Heart left ventricle (tissue), 16 donors: ENCODE measurements around the gene CREB3L1. TPM values are rescaled to one million over a fixed set of nuclear protein-coding genes. Genes with fewer than 3 reads are reported as not detected.

ENCODE experiments used
- ATAC-seq, 4 donors: fragments of 200-7000 bp; cut with Tn5 transposase; one replicate each; pipeline ENCODE4 v1.9.1; 2020 to 2022; ENCODE audit warnings: moderate library complexity in 4 of 4, mild to moderate bottlenecking in 3 of 4, moderate number of reproducible peaks in 1 of 4
- DNase-seq, 5 donors: peaks; one replicate each; pipeline ENCODE4 v3.0.0-alpha.2; 2020
- H3K27ac ChIP-seq, 12 donors: fragments of 200-600 bp; sonication (generic) in 4 of 12; one replicate each; pipeline versions ENCODE4 v1.5.0 to v1.8.0; 2016 to 2022; ENCODE audit warnings: mild to moderate bottlenecking in 2 of 12
- H3K27me3 ChIP-seq, 9 donors: fragments of 200-600 bp; sonication (generic) in 2 of 9; one replicate each; pipeline versions ENCODE4 v1.5.1 to v1.8.0; 2016 to 2022; ENCODE audit warnings: mild to moderate bottlenecking in 3 of 9
- H3K36me3 ChIP-seq, 9 donors: fragments of 200-600 bp; sonication (generic) in 2 of 9; one replicate each; pipeline versions ENCODE4 v1.5.0 to v1.8.0; 2018 to 2022; ENCODE audit warnings: mild to moderate bottlenecking in 2 of 9
- H3K4me1 ChIP-seq, 12 donors: fragments of 200-600 bp; sonication (generic) in 4 of 12; one replicate each; pipeline versions ENCODE4 v1.5.0 to v1.8.0; 2016 to 2022; ENCODE audit warnings: mild to moderate bottlenecking in 3 of 12
- H3K4me3 ChIP-seq, 12 donors: fragments of 200-600 bp; sonication (generic) in 4 of 12; one replicate each; pipeline versions ENCODE4 v1.5.0 to v1.8.0; 2017 to 2022; ENCODE audit warnings: mild to moderate bottlenecking in 9 of 12, moderate library complexity in 4 of 12
- H3K9me3 ChIP-seq, 12 donors: fragments of 200-600 bp; sonication (generic) in 4 of 12; one replicate each; pipeline versions ENCODE4 v1.5.0 to v1.8.0; 2016 to 2022; ENCODE audit warnings: mild to moderate bottlenecking in 1 of 12
- CTCF ChIP-seq, 12 donors: fragments of 200-600 bp; sonication (generic) in 4 of 12; IDR thresholded peaks; one replicate each; pipeline versions ENCODE4 v1.5.0 to v1.8.0; 2018 to 2022; ENCODE audit warnings: antibody characterized with exemption in 12 of 12, mild to moderate bottlenecking in 5 of 12
- POLR2A ChIP-seq, 2 donors: fragments of 450-650 bp; IDR thresholded peaks; one replicate each; pipeline ENCODE4 v1.6.1; 2017; ENCODE audit warnings: antibody characterized with exemption in 2 of 2, mild to moderate bottlenecking in 2 of 2, moderate library complexity in 2 of 2
- WGBS, 4 donors: extraction: QIAGEN DNeasy Blood & Tissue Kit in 2 of 4; methylation state at CpG; one replicate each; pipeline versions ENCODE4 v1.1.5 to v1.1.7; 2013 to 2018; 5-methylcytosine and 5-hydroxymethylcytosine counted together
- intact Hi-C, 10 donors: fragments of 100-400 bp; cut with DNase I; formaldehyde crosslinking; loops; one replicate each; pipeline versions ENCODE4 v1.11.1 to v1.14.2; 2022
- polyA plus RNA-seq, 2 donors: library from polyadenylated mRNA; stranded (reverse); fragments of 200-250 nt; gene quantifications; one replicate each; pipeline ENCODE4 v1.2.3, GENCODE V29; 2013
- total RNA-seq, 9 donors: library from RNA; depleted of rRNA in 2 of 9; stranded (reverse); fragments of >200 nt in 2 of 9; fragmentation: NEBNext Ultra II Directional in 3 of 9; extraction: Animal tissue kit (Norgen Biotek cat#: 25700) in 3 of 9; gene quantifications; one replicate each; pipeline versions ENCODE4 v1.1.0 to v1.2.4, GENCODE V29; 2016 to 2023
- donor health status: ischemic (EF 13 %, LVEDD 7.1; RV severe dilation, severe dysfunction).
- donor health status: healthy with polysubstance abuse.
- donor health status: DM: no; HTN: yes; CAD: no.
- donor health status: DM: no; HTN: no; CAD: no.
- donor health status: ischemic (EF 25% LVEDD 6.9; RV normal size, moderate dysfunction).
- donor health status: ischemic (EF 25% LVEDD 5.7; RV mildly dilated, moderate dysfunction).
- donor health status: healthy.
- donor health status: DM: yes; HTN: yes; CAD: no.
- donor health status: ischemic (EF 35%, LVEDD 5.7; RV mildly dilated, moderate dysfunction).
- donor health status: nonischemic (EF 11% LVEDD 7.7; RV severe dilation, severe dysfunction).
- donor health status: DM: yes; HTN: yes; CAD: no.
- donor health status: PGD.
- donor health status: ischemic (EF 29% LVEDD 5.4; RV normal size, mild dysfunction).
- donor health status: nonischemic (EF 23%, LVEDD 6.1; RV moderate dilation, normal function).

The CREB3L1 gene
- total and polyA plus RNA-seq, 11 donors, result 7.4 to 31.9 (median 23.3) TPM

DNA sequence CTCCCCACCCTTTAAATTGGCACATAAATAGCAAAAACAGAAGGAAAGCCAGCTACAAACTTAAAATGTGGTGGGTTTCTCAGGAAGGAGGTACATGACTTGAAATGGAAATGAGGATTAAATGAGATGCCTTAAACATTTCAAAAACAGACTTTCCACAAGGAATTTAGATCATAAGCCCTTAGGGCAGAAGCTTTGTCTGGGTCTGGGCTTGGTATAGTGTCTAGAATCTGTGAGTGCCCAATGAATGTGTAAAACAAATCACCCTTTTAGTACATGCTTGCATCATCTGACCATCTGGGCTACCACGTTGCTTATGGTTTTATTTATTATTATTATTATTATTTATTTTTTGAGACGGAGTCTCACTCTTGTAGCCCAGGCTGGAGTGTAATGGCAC, 37.1 kb upstream of the CREB3L1 start:
- intact Hi-C loops, result loop anchor here in 4 of 10 donors (5.0 to 10.0 kb wide), 4 partner anchors 37 to 294 kb away; partner anchors contain the start of gene CREB3L1 (in 3 of the 4)
- 85 to 91% (median 88%) methylated on average over 2 of the region's 2 CpGs for WGBS, 4 donors
- TF ChIP-seq CTCF (IDR thresholded peaks at IDR 0.05) (no peak), POLR2A (IDR thresholded peaks at IDR 0.05) (no peak)
- no peak for ATAC-seq
- no peak overlapping the region for H3K4me3 ChIP-seq
- peaks cover 0 to 7% (median 0%) of the 10 kb centered on the region in 12 donors for H3K9me3 ChIP-seq
- peak overlapping the region in 1 of 12 donors; percentile 95 for H3K27ac ChIP-seq
- H3K27me3 ChIP-seq, result no peaks in the 10 kb centered on the region
- no peaks in the 10 kb centered on the region for H3K36me3 ChIP-seq
- peaks cover 3 to 50% (median 26%) of the 10 kb centered on the region in 12 donors for H3K4me1 ChIP-seq
- DNase-seq, result no peak

GRCh38 chr11:46240861-46241260, 36.6 kb upstream of the CREB3L1 start:
- Histone ChIP-seq H3K4me1 (peaks cover 3 to 50% (median 26%) of the 10 kb centered on the region in 12 donors), H3K9me3 (peaks cover 0 to 5% (median 0%) of the 10 kb centered on the region in 12 donors), H3K27ac (no peak overlapping the region), H3K36me3 (no peaks in the 10 kb centered on the region), H3K4me3 (no peak overlapping the region), H3K27me3 (no peaks in the 10 kb centered on the region)
- no peak for TF ChIP-seq CTCF (IDR thresholded peaks at IDR 0.05)
- no peak for TF ChIP-seq POLR2A (IDR thresholded peaks at IDR 0.05)
- WGBS, 4 donors, result 89 to 96% (median 92%) methylated on average over 7 of the region's 7 CpGs
- intact Hi-C loops, result loop anchor here in 4 of 10 donors (5.0 to 10.0 kb wide), 4 partner anchors 36 to 294 kb away; partner anchors contain the start of gene CREB3L1 (in 3 of the 4)
- no peak for DNase-seq
- ATAC-seq, result no peak

GRCh38 chr11:46242041-46242951, 35.2 kb upstream of the CREB3L1 start:
- DNase-seq, result no peak
- intact Hi-C loops, result loop anchor here in 7 of 10 donors (2.0 to 10.0 kb wide), 8 partner anchors 31 to 293 kb away; partner anchors contain the start of gene CREB3L1 (in 4 of the 7)

More at GRCh38 chr11:46242041-46242951, 35.2 kb upstream of the CREB3L1 start:
- H3K27ac ChIP-seq, result peak overlapping the region; percentile 42 to 93 (median 87)
- peak overlapping the region in 9 of 12 donors; percentile 26 to 65 (median 58) for H3K4me3 ChIP-seq
- WGBS, 4 donors, result 67 to 77% (median 75%) methylated on average over 9 of the region's 9 CpGs
- H3K27me3 ChIP-seq, result no peaks in the 10 kb centered on the region
- no peaks in the 10 kb centered on the region for H3K36me3 ChIP-seq
- no peak for TF ChIP-seq POLR2A (IDR thresholded peaks at IDR 0.05)
- TF ChIP-seq CTCF (IDR thresholded peaks at IDR 0.05), result no peak
- ATAC-seq, result no peak
- H3K4me1 ChIP-seq, result peaks cover 3 to 48% (median 22%) of the 10 kb centered on the region in 12 donors
- no peaks in the 10 kb centered on the region for H3K9me3 ChIP-seq
